Ectodermal cell (in vitro differentiated cells): ENCODE measurements around the gene DRD2.

Experiments used
- H3K27ac ChIP-seq: 2 replicates; pipeline ENCODE4 v1.7.0; 2013; ENCODE audit warnings: mild to moderate bottlenecking, low read depth, low read length; ENCODE audit not compliant: insufficient read depth, poor library complexity, severe bottlenecking
- H3K27me3 ChIP-seq: 2 replicates; pipeline ENCODE4 v1.7.0; 2013; ENCODE audit warnings: mild to moderate bottlenecking, low read length; ENCODE audit not compliant: insufficient read depth, control insufficient read depth, poor library complexity, severe bottlenecking
- H3K36me3 ChIP-seq: one replicate; pipeline ENCODE4 v1.7.0; 2013; ENCODE audit warnings: low read length; ENCODE audit not compliant: control insufficient read depth, insufficient read depth
- H3K4me1 ChIP-seq: one replicate; pipeline ENCODE4 v1.7.0; 2013; ENCODE audit warnings: low read length; ENCODE audit not compliant: control insufficient read depth, insufficient read depth
- H3K4me3 ChIP-seq: 2 replicates; pipeline ENCODE4 v1.7.0; 2013; ENCODE audit warnings: low read depth, low read length, control low read depth; ENCODE audit not compliant: insufficient read depth
- H3K9me3 ChIP-seq: 2 replicates; pipeline ENCODE4 v1.7.0; 2013; ENCODE audit warnings: mild to moderate bottlenecking, low read length, moderate library complexity; ENCODE audit not compliant: control insufficient read depth
- whole genome bisulfite sequencing, 2 experiments: methylation state at CpG; one replicate each; pipeline ENCODE4 v1.1.7; 2013; ENCODE audit warnings: missing lambda C conversion rate in 2 of 2; 5-methylcytosine and 5-hydroxymethylcytosine counted together

The DRD2 gene

GRCh38 chr11:113419454-113420003, 55.7 kb downstream of the DRD2 start:
- Histone ChIP-seq H3K4me3 (no peak overlapping the region), H3K4me1 (no peaks in the 10 kb centered on the region), H3K36me3 (no peaks in the 10 kb centered on the region), H3K9me3 (no peaks in the 10 kb centered on the region), H3K27ac (no peak overlapping the region), H3K27me3 (no peaks in the 10 kb centered on the region)
- 89 to 91% methylated on average over 13 to 14 of the region's 14 CpGs for WGBS, 2 experiments

DNA sequence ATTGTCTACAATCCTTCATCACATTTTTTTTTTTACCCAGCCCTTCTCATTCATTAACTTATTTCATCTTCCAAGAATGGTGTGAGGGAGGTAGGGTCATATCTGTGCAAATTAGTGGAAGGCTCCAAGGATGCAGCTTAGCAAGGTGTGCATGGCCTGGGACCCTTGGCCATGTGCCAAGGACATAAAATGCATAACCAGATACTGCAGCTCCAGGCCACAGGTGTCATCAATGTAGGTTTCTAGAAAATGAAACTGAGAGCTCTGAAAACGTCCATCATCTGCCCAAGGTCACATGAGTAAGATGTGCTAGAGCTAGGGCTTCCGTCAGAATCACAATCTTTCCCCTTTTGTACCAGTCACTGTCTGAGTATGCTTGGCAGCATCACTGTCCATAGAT, 57.8 kb downstream of the DRD2 start:
- no peaks in the 10 kb centered on the region for H3K27me3 ChIP-seq
- H3K36me3 ChIP-seq, result no peaks in the 10 kb centered on the region
- no peak overlapping the region for H3K4me3 ChIP-seq
- H3K4me1 ChIP-seq, result no peaks in the 10 kb centered on the region
- WGBS, 2 experiments, result 90% methylated on average over 2 of the region's 2 CpGs
- H3K9me3 ChIP-seq, result no peaks in the 10 kb centered on the region
- H3K27ac ChIP-seq, result no peak overlapping the region

GRCh38 chr11:113415343-113415742, 59.9 kb downstream of the DRD2 start:
- no peaks in the 10 kb centered on the region for H3K36me3 ChIP-seq
- H3K4me3 ChIP-seq, result no peak overlapping the region
- WGBS, 2 experiments, result 95 to 96% methylated on average over 16 of the region's 16 CpGs
- H3K9me3 ChIP-seq, result no peaks in the 10 kb centered on the region
- H3K27ac ChIP-seq, result no peak overlapping the region
- H3K27me3 ChIP-seq, result no peaks in the 10 kb centered on the region
- no peaks in the 10 kb centered on the region for H3K4me1 ChIP-seq

DNA sequence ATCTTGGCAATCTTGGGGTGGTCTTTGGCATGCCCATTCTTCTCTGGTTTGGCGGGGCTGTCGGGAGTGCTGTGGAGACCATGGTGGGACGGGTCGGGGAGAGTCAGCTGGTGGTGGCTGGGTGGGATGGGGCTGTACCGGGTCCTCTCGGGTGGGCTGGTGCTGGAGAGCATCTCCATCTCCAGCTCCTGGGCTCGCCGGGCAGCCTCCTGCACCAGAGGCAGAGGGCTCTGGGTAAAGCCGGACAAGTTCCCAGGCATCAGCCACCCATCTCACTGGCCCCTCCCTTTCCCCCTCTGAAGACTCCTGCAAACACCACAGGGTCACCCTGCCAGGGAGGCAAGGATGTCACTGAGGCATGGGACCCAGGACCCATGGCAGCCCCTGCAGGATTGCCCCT, 62.5 kb downstream of the DRD2 start:
- Histone ChIP-seq H3K9me3 (no peaks in the 10 kb centered on the region), H3K27ac (no peak overlapping the region), H3K27me3 (no peaks in the 10 kb centered on the region), H3K4me1 (no peaks in the 10 kb centered on the region), H3K4me3 (no peak overlapping the region), H3K36me3 (no peaks in the 10 kb centered on the region)
- WGBS, 2 experiments, result 84 to 87% methylated on average over 9 of the region's 9 CpGs

GRCh38 chr11:113411536-113411935, 63.7 kb downstream of the DRD2 start:
- no peaks in the 10 kb centered on the region for H3K36me3 ChIP-seq
- WGBS, 2 experiments, result 90 to 95% methylated on average over 3 of the region's 3 CpGs
- H3K27me3 ChIP-seq, result no peaks in the 10 kb centered on the region
- H3K9me3 ChIP-seq, result no peaks in the 10 kb centered on the region
- H3K27ac ChIP-seq, result no peak overlapping the region
- H3K4me1 ChIP-seq, result no peaks in the 10 kb centered on the region
- H3K4me3 ChIP-seq, result no peak overlapping the region

GRCh38 chr11:113410414-113411135, 64.6 kb downstream of the DRD2 start:
- H3K4me1 ChIP-seq, result no peaks in the 10 kb centered on the region
- H3K4me3 ChIP-seq, result no peak overlapping the region
- no peaks in the 10 kb centered on the region for H3K36me3 ChIP-seq
- H3K9me3 ChIP-seq, result no peaks in the 10 kb centered on the region
- no peak overlapping the region for H3K27ac ChIP-seq
- whole genome bisulfite sequencing, 2 experiments, result 92% methylated on average over 21 of the region's 21 CpGs
- no peaks in the 10 kb centered on the region for H3K27me3 ChIP-seq

DNA sequence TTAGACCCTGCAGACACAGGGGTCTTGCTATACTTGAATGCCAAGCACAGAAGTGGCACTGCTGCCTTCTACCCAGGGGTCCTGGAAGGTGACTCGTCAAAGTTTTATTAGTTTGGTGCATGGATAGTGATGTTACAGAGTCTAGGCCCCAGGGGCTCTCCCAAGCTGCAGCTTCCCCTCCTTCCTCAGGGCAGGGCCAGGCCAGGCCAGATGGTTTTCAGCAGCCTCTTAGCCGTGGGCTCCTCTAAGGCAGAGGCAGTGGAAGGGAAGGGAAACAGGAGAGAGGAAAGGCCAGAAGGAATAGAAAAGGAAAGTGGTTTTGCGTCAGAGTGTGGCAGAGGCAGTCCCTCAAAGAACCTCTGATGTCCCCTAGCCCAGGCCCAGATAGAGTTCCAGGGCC, 65.7 kb downstream of the DRD2 start:
- no peaks in the 10 kb centered on the region for H3K4me1 ChIP-seq
- no peaks in the 10 kb centered on the region for H3K27me3 ChIP-seq
- 92% methylated on average over 3 of the region's 3 CpGs for WGBS, 2 experiments
- no peaks in the 10 kb centered on the region for H3K36me3 ChIP-seq
- no peak overlapping the region for H3K4me3 ChIP-seq
- no peaks in the 10 kb centered on the region for H3K9me3 ChIP-seq
- H3K27ac ChIP-seq, result no peak overlapping the region

DNA sequence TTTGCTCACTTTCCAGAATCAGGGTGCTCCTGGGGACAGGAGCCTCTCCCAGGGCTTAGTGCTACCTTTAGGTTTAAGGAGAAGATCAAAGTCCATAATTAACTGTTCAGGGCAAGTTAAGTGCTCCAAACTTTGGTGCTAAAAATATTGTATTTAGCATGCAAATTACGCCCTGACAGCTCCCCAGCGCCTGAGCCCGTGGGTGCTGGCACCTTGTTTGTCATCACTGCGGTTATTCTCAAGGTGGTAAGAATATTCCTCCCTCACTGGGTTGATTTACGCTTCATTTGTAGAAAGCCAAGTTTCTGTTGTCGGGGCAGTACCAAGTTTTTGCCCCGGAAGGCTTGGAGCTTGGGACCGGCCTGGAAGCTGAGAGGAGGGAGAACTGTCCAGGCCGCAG, 66.3 kb downstream of the DRD2 start:
- no peaks in the 10 kb centered on the region for H3K27me3 ChIP-seq
- H3K9me3 ChIP-seq, result no peaks in the 10 kb centered on the region
- 84 to 85% methylated on average over 9 of the region's 9 CpGs for WGBS, 2 experiments
- H3K4me1 ChIP-seq, result no peaks in the 10 kb centered on the region
- H3K36me3 ChIP-seq, result no peaks in the 10 kb centered on the region
- H3K4me3 ChIP-seq, result no peak overlapping the region
- no peak overlapping the region for H3K27ac ChIP-seq

GRCh38 chr11:113408206-113408605, 67.0 kb downstream of the DRD2 start:
- H3K4me3 ChIP-seq, result no peak overlapping the region
- 56 to 59% methylated on average over 9 of the region's 9 CpGs for WGBS, 2 experiments

GRCh38 chr11:113407163-113407562, 68.0 kb downstream of the DRD2 start:
- Histone ChIP-seq H3K27ac (no peak overlapping the region), H3K4me1 (no peaks in the 10 kb centered on the region), H3K9me3 (no peaks in the 10 kb centered on the region), H3K4me3 (no peak overlapping the region), H3K27me3 (no peaks in the 10 kb centered on the region), H3K36me3 (no peaks in the 10 kb centered on the region)
- 83 to 85% methylated on average over 3 of the region's 3 CpGs for WGBS, 2 experiments

More at GRCh38 chr11:113408206-113408605, 67.0 kb downstream of the DRD2 start:
- H3K9me3 ChIP-seq, result no peaks in the 10 kb centered on the region
- H3K36me3 ChIP-seq, result no peaks in the 10 kb centered on the region
- H3K4me1 ChIP-seq, result no peaks in the 10 kb centered on the region
- H3K27ac ChIP-seq, result no peak overlapping the region
- no peaks in the 10 kb centered on the region for H3K27me3 ChIP-seq
